Measurements from ENCODE around the gene TSR3. TPM values are rescaled to one million over a fixed set of nuclear protein-coding genes. Genes with fewer than 3 reads are reported as not detected.
A peak's percentile ranks its signal among the peaks of the same experiment; 100 is the strongest.

The TSR3 gene
- total RNA-seq, 1 donor from 2014 or later: 43.8 TPM

- ATAC-seq: peak; percentile 7
- intact Hi-C loops (cut with DNase I): no loop called here
Observed at GRCh38 chr16:1325673-1326371, 25.9 kb downstream of the TSR3 start.

GRCh38 chr16:1325261-1325660 is 26.4 kb downstream of the TSR3 start:
- TF ChIP-seq CTCF (IDR thresholded peaks at IDR 0.05): no peak
- H3K4me1 ChIP-seq: no peaks in the 10 kb centered on the region
- DNase-seq (no peak), ATAC-seq (no peak)
- no peak overlapping the region for H3K27ac ChIP-seq
- H3K36me3 ChIP-seq: peaks cover 44% of the 10 kb centered on the region
- intact Hi-C loops (cut with DNase I): no loop called here
- H3K27me3 ChIP-seq: no peaks in the 10 kb centered on the region
- no peak overlapping the region for H3K4me3 ChIP-seq
- H3K9me3 ChIP-seq: no peaks in the 10 kb centered on the region

More at GRCh38 chr16:1325673-1326371, 25.9 kb downstream of the TSR3 start:
- DNase-seq: no peak
- Histone ChIP-seq H3K4me1 (no peaks in the 10 kb centered on the region), H3K4me3 (no peak overlapping the region), H3K27me3 (no peaks in the 10 kb centered on the region), H3K9me3 (no peaks in the 10 kb centered on the region), H3K36me3 (peaks cover 38% of the 10 kb centered on the region), H3K27ac (no peak overlapping the region)
- TF ChIP-seq CTCF (IDR thresholded peaks at IDR 0.05): no peak

- no peak for TF ChIP-seq CTCF (IDR thresholded peaks at IDR 0.05)
- Histone ChIP-seq H3K36me3 (peaks cover 53% of the 10 kb centered on the region), H3K4me1 (no peaks in the 10 kb centered on the region), H3K9me3 (no peaks in the 10 kb centered on the region), H3K27me3 (no peaks in the 10 kb centered on the region), H3K4me3 (no peak overlapping the region), H3K27ac (no peak overlapping the region)
- no peak for ATAC-seq
- intact Hi-C loops (cut with DNase I): no loop called here
- DNase-seq: no peak
Observed at GRCh38 chr16:1324286-1324826, 27.3 kb downstream of the TSR3 start.

- Histone ChIP-seq H3K4me1 (no peaks in the 10 kb centered on the region), H3K36me3 (peaks cover 61% of the 10 kb centered on the region), H3K4me3 (no peak overlapping the region), H3K27ac (no peak overlapping the region), H3K9me3 (no peaks in the 10 kb centered on the region), H3K27me3 (no peaks in the 10 kb centered on the region)
- no peak for TF ChIP-seq CTCF (IDR thresholded peaks at IDR 0.05)
- intact Hi-C loops (cut with DNase I): no loop called here
- DNase-seq (no peak), ATAC-seq (no peak)
Observed at GRCh38 chr16:1323296-1324239, 28.1 kb downstream of the TSR3 start.

GRCh38 chr16:1322407-1322806 is 29.3 kb downstream of the TSR3 start:
- H3K4me1 ChIP-seq: no peaks in the 10 kb centered on the region
- TF ChIP-seq CTCF (IDR thresholded peaks at IDR 0.05): no peak
- H3K36me3 ChIP-seq: peaks cover 72% of the 10 kb centered on the region
- no peak overlapping the region for H3K4me3 ChIP-seq
- no peaks in the 10 kb centered on the region for H3K9me3 ChIP-seq
- no peak for ATAC-seq
- no peaks in the 10 kb centered on the region for H3K27me3 ChIP-seq
- intact Hi-C loops (cut with DNase I): no loop called here
- no peak for DNase-seq
- no peak overlapping the region for H3K27ac ChIP-seq
